ENCODE results near the gene COX4I2.

- TF ChIP-seq JUND (IDR thresholded peaks at IDR 0.05) (no peak), CTCF (IDR thresholded peaks at IDR 0.05; ENCODE audit: low read depth, low read length, missing input control) (no peak), GABPA (IDR thresholded peaks at IDR 0.05 in 1 of 2, conservative IDR thresholded peaks at IDR 0.05 in 1 of 2) (no peak), MAX (IDR thresholded peaks at IDR 0.05) (no peak), SP1 (IDR thresholded peaks at IDR 0.05) (no peak)
Observed at GRCh38 chr20:31681769-31682168, 44.1 kb downstream of the COX4I2 start.

Data from liver (tissue), 3 donors.